T1000 (cell line): ENCODE results near the gene PBX1.
"Not testable (repeated sequence)": the region's sequence is repeated elsewhere in the genome, so short reads cannot be mapped to it uniquely, and the experiment has no call there.

Experiments
- DNase-seq: peaks from one replicate; lab custom pipeline; 2025; ENCODE audit warnings: mixed read lengths; lab: John Stamatoyannopoulos, UW

The PBX1 gene

GRCh38 chr1:164558461-164559341, at the start of gene PBX1:
Gene PBX1, plus strand, starts transcription at chr1:164559184.
- peak; percentile 90 for DNase-seq

GRCh38 chr1:164510435-164510834, 48.5 kb upstream of the PBX1 start:
- no peak for DNase-seq

DNA sequence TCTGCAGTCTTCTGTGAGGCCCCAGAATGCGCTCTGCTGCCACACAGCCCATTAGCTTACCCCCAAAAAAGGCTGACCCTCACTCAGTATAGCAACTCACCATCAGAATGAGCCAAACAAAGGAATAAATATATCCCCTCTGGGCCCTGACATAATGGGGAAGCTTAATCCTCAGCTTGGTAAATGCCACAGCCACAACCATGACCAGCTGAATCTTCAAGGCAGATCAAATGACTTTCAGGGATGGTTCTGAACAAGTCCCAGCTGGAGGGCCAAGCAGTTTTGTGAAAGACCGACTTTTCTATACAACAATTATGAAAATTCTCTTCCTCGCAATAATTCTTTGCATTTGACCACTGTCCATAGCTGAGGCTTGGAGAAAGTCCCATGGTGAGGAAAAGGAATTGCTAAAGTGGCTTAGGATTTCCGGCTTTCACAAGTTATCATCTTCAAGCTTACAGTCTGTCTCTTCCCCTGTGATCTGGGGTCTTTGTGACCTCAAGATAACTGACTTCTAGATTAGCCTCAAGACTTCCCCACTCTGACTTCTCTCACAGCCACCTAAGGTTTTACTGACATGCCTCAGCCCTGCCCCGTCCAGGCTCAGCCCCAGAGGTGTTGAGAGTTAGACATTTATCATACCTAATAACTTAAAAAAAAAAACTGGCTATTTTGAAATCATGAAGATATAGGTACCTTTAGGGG, 47.8 kb upstream of the PBX1 start:
- DNase-seq: no peak

- DNase-seq: no peak
These were observed 43.8 kb upstream of the PBX1 start for GRCh38 chr1:164515231-164515630.

DNA sequence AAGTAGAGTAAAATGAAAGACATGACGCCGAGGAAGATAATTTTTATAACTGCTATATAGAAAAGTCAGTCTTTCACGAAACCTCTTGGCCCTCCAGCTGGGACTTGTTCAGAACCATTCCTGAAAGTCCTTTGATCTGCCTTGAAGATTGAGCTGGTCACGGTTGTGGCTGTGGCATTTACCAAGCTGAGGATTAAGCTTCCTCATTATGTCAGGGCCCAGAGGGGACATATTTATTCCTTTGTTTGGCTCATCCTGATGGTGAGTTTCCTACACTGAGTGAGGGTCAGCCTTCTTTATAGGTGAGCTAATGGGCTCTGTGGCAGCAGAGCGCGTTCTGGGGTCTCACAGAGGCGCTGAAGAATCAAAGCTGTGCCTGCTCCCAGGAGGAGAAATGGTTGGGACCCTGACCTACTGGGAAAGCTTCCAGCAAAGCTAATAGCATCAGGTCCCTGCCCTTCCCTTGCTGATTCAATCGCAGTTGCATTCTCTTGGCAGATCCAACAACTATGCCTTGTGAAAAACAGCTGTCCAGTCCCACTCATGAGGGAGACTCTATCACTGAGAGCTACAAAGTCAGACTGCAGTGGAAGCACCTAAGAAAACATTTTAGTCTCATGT, 43.2 kb upstream of the PBX1 start:
- DNase-seq: no peak

DNA sequence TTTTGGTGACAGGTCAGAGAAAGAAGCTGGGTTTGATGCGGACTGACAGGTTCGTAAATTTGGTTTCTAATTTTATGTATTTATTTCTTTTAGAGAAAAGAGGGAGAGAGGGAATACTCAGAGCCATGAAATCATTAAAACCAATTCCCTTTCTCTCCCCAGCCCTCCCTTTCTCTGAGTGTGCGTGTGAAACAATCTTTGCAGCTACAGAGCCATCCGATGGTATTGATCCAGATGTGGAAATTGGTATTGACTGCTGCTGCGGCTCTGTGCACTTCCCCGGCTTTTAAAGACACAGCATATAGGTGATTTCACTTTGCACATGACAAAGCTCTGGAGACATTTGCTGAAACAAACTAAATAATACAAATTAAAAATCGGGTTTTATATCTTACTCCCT, 42.4 kb upstream of the PBX1 start:
- DNase-seq: no peak

- no peak for DNase-seq
These were observed 40.2 kb upstream of the PBX1 start for GRCh38 chr1:164518692-164519332.

DNA sequence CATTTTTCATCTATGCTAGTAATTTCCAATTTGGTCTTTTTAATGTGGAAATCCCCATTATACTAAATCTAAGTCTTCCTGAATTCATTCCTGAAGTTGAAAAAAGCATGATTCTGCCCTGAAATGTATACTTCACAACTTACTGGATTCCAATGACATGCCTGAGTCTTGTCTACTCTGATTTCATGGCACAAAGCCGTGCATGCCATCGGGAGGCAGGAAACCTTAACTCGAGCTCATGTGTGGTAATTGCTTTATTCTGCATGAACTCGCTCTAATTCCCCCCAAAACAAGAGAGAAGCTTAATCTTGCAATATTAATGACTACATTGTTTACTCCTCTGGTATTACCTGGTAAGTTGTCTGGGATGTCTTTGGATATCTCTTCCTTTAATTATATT, 39.6 kb upstream of the PBX1 start:
- DNase-seq: no peak

DNA sequence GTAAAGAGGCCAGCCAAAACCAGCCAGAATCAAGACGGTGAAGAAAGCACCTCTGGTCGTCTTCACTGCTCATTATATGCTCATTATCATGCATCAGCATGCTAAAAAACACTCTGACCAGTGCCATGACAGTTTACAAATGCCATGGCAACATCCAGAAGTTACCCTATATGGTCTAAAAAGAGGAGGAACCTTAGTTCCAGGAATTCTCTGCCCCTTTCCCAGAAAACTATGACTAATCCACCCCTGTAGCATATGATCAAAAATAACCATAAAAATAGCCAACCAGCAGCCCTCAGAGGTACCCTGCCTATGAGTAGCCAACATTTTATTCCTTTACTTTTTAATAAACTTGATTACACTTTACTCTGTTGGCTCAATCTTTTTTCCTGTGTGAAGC, 34.2 kb upstream of the PBX1 start:
- no peak for DNase-seq

DNA sequence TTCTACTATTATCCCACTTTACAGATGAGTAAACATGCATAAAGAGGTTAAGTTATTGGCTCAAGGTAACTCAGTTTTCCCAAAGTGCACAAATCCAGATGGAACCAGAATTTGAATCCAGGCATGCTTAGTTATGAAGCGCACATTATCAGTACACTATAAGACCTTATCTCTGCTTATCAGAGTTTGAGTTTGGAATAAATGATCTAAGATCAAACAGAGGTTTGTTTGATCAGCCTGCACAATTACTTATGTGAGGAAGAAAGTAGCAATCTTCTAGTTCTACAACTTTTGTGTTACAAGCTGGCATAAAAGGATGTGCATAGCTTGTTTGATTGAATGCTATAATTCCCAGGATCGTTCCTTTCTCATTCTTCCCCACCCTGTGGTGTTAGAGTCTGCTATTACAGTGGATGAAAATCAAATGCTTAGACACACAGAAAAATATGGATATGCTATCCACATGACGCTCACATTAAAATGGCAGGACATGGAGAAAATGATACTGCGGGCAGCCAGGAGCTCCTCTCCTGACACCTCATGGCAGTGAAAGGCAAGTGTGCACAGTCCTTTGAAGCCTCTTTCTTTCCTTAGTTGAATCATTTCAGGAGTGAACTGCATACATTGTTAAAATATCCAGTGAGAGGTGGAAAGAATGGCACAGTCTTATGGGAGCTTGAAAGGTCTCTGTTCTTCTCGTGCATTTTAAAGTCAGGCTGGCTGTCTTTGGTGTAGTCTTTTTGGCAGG, 23.9 kb upstream of the PBX1 start:
- no peak for DNase-seq

GRCh38 chr1:164552463-164552988, 6.5 kb upstream of the PBX1 start:
- DNase-seq: not testable (repeated sequence)

DNA sequence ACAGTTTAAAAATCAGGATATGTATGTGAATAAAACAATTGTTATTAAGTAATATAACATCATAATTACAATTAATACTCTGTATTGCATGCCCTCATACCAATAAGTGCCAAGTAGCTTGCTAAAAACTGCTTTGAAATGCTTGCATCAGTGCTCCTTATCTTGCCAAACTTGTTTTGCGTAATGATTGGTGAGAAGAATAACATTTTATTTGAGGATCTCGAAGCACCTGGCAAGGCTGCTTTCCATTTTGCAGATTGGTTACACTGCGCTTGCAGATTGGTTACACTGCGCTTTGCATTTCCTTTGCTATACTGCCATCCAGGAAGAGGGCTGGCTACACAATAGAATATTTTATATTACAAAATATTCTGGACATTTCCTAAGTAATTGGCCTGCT, 1.7 kb upstream of the PBX1 start:
- no peak for DNase-seq

DNA sequence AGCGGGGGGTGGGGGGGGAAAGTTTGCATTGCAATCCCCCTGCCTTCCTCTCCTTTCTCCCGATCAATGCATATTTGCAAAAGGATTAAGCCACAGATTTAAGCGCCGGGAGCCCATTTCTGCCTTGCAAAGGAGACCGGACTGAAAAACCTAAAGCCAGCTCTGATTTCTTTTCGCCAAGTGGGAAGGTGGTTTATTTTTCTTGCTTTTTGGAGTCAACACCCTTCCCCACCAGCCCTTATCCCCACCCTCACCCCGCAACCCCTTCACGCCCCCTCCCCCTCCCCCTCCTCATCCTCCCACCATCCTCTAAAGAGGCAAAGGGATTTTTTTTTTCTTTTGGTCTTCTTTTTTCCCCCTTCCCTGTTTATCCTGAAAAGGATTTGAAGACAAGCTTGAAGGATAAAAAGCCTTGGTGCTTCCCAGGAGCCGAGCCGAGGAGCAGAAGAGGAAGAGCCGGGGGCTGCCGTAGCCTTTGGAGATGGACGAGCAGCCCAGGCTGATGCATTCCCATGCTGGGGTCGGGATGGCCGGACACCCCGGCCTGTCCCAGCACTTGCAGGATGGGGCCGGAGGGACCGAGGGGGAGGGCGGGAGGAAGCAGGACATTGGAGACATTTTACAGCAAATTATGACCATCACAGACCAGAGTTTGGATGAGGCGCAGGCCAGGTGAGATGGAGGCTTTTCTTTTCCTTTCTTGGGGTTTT, 513 bp downstream of the PBX1 start:
- DNase-seq: peak; percentile 3

DNA sequence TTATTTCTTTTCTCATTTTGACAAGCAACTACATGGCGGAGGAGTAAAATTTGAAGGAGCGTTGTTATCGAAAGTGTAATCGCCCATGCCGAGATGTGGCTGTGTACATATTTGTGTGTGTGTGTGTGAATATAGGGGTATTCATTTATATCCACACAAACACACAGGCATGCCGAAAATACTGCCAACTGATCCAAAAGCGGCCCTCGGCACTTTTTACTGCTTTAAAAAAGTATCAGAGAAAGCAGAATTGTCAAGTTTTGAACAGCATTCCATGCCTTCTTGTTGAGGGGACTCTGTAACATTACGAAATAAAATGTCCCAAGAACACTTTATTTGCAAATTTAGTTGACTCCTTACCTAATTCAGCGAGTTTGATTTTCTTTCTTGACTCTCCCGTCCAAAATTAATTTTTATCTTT, 1.1 kb downstream of the PBX1 start:
- no peak for DNase-seq

GRCh38 chr1:164560556-164560955, 1.6 kb downstream of the PBX1 start:
- no peak for DNase-seq

DNA sequence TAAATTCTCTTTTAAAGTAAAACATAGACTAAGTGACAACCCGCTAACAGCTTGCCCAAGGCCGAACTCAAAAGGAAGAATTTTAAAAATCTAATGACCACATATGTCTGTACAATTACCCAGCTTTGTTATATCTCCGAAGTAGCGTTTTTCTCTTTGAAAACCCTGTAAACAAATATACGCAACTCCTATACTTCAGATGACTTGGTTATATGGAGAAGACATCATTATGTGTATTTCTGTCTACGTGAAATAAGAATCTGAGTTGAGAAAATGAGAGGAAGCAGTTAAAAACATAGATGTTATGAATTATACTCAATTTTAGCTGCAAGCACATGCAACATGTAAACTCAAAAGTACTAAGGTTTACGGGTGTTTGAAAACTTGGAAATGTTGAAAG, 2.0 kb downstream of the PBX1 start:
- no peak for DNase-seq

GRCh38 chr1:164561472-164561871, 2.5 kb downstream of the PBX1 start:
- no peak for DNase-seq

- no peak for DNase-seq
These were observed 3.1 kb downstream of the PBX1 start for GRCh38 chr1:164562061-164562460.

DNA sequence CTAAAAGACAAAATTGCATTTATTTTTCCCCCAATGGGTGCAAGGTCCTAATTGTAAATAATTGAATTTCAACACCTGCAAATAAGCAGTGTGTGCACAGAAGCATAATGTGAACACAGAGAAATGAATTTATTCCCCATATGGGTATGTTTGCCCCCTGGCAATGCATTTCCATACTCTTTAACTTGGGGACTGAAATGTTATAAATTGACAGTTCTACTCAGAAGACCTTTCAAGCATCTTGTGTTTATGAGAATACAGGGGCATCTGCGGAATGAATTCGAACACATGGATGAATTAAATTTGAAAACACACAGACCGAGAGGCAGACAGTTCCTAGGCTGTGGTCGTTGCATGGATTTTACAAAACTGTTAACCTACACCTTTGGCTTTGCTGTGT, 3.5 kb downstream of the PBX1 start:
- no peak for DNase-seq

DNA sequence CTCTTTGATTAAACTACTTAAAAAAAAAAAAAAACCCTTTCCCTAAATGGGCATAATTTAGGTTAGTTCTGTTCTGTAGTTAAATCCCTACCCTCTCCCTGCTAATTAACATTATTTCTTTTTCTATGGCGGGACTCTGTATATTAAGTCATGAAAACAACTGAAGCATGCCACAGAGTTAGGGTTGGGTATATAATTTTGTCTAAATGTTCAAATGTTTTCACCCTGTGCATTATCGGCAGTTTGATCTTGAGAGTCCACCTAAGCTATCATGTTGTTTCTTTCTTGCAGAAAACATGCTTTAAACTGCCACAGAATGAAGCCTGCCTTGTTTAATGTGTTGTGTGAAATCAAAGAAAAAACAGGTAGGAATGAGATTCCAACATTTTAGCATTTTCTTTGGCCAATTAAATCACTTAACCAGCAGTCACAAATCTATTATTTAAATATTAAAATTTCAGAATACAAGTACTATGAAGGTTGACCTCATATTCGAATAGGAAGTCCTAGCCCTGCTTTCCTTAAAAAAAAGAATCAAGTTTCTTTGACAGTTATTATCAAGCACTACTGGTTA, 4.0 kb downstream of the PBX1 start:
- no peak for DNase-seq
